ENCODE measurements around the gene TMEM59L. TPM values are rescaled to one million over a fixed set of nuclear protein-coding genes. Genes with fewer than 3 reads are reported as not detected.

Gene TMEM59L
- polyA plus RNA-seq, 1 of the 3 experiments (the other 2 are of a cell fraction) = 9.6 TPM

GRCh38 chr19:18580311-18580710 lies 32.4 kb upstream of the TMEM59L start:
- Histone ChIP-seq H2AFZ (ENCODE audit: low read depth) (no peak overlapping the region), H3K27me3 (ENCODE audit: insufficient read depth) (no peaks in the 10 kb centered on the region), H3K27ac (ENCODE audit: low read depth in 2 of 2, low read length in 1 of 2) (no peak overlapping the region), H3K4me2 (no peak overlapping the region), H3K4me1 (ENCODE audit: control insufficient read depth in 1 of 2, insufficient read depth in 2 of 2, low read depth in 1 of 2, low read length in 1 of 2) (no peaks in the 10 kb centered on the region), H3K9me3 (no peaks in the 10 kb centered on the region), H3K9me2 (no peaks in the 10 kb centered on the region), H3K9ac (no peak overlapping the region), H3K36me3 (replicated peaks in 1 of 2; ENCODE audit: control insufficient read depth in 1 of 2, insufficient read depth in 2 of 2, low read length in 1 of 2) (peaks cover 15 to 17% of the 10 kb centered on the region in 2 experiments), H4K20me1 (ENCODE audit: insufficient read depth) (peaks cover 4% of the 10 kb centered on the region; the same call in 1 of the 2 replicates), H3K79me2 (ENCODE audit: insufficient read depth) (no peaks in the 10 kb centered on the region), H3F3A (replicated peaks; ENCODE audit: insufficient read depth) (peaks cover 26% of the 10 kb centered on the region), H3K4me3 (ENCODE audit: low read depth in 2 of 2, low read length in 1 of 2) (no peak overlapping the region)
- TF ChIP-seq FOXJ3 (CRISPR knock-in tag; IDR thresholded peaks at IDR 0.05) (no peak), MAX (IDR thresholded peaks at IDR 0.05; ENCODE audit: low read depth) (no peak), TEAD4 (IDR thresholded peaks at IDR 0.05; ENCODE audit: borderline replicate concordance, insufficient read depth) (no peak), GABPA (IDR thresholded peaks at IDR 0.05; ENCODE audit: low read depth) (no peak)
- TF ChIP-seq, protein P1, sequence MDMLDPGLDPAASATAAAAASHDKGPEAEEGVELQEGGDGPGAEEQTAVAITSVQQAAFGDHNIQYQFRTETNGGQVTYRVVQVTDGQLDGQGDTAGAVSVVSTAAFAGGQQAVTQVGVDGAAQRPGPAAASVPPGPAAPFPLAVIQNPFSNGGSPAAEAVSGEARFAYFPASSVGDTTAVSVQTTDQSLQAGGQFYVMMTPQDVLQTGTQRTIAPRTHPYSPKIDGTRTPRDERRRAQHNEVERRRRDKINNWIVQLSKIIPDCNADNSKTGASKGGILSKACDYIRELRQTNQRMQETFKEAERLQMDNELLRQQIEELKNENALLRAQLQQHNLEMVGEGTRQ (IDR thresholded peaks at IDR 0.05; ENCODE audit: borderline replicate concordance, low read depth, low read length) = no peak
- CTCF ChIA-PET = interaction anchor here (1.5 to 2.4 kb wide), 3 partner anchors 9 to 118 kb away, joined by 4 to 8 read pairs (median 6); partner anchors contain the start of gene REX1BD
- POLR2A ChIA-PET = no interaction called here
- DNase-seq = no peak
- 63% methylated on average over 3 of the region's 7 CpGs for WGBS (ENCODE audit: low lambda C conversion rate)

DNA sequence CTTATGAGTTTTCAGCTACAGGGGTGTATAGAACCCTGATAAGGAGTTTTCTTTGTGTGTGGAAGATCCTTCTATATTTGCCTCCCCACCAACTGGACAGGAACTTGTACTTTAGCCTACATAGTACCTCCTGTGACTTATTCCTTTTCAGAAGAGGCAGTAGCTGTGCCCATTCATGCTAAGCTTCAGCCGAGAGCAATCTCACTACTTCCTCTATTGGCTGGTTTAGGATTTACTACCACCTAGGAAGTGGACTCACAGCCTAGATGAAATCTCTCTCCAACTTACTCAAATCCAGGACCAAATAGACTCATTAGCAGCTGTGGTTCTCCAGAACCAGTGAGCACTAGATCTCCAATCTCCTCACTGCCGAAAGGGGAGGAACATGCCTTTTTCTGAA lies 26.4 kb upstream of the TMEM59L start:
- 86% methylated on average over 2 of the region's 2 CpGs for WGBS (ENCODE audit: low lambda C conversion rate)
- Histone ChIP-seq H4K20me1 (ENCODE audit: insufficient read depth) (no peaks in the 10 kb centered on the region), H3K9me3 (no peaks in the 10 kb centered on the region), H2AFZ (ENCODE audit: low read depth) (no peak overlapping the region), H3K27me3 (ENCODE audit: insufficient read depth) (no peaks in the 10 kb centered on the region), H3K36me3 (replicated peaks in 1 of 2; ENCODE audit: control insufficient read depth in 1 of 2, insufficient read depth in 2 of 2, low read length in 1 of 2) (no peaks in the 10 kb centered on the region), H3K9ac (no peak overlapping the region), H3K79me2 (ENCODE audit: insufficient read depth) (peaks cover 10% of the 10 kb centered on the region; the same call in 1 of the 2 replicates), H3K27ac (ENCODE audit: low read depth in 2 of 2, low read length in 1 of 2) (no peak overlapping the region), H3K4me3 (ENCODE audit: low read depth in 2 of 2, low read length in 1 of 2) (no peak overlapping the region), H3K4me2 (no peak overlapping the region), H3F3A (replicated peaks; ENCODE audit: insufficient read depth) (peaks cover 15% of the 10 kb centered on the region), H3K9me2 (no peaks in the 10 kb centered on the region), H3K4me1 (ENCODE audit: control insufficient read depth in 1 of 2, insufficient read depth in 2 of 2, low read depth in 1 of 2, low read length in 1 of 2) (peaks cover 6 to 13% of the 10 kb centered on the region in 2 experiments; a peak in 1 of 4 replicates)
- TF ChIP-seq TAF1 (IDR thresholded peaks at IDR 0.05; ENCODE audit: borderline replicate concordance, low read depth, low read length) (no peak), EP300 (IDR thresholded peaks at IDR 0.05; ENCODE audit: borderline replicate concordance in 1 of 2, low read depth in 1 of 2, low read length in 1 of 2) (no peak), GATA2 (CRISPR knock-in tag; IDR thresholded peaks at IDR 0.05) (no peak), CHD2 (IDR thresholded peaks at IDR 0.05; ENCODE audit: low read length, partially characterized antibody) (no peak), NFIC (IDR thresholded peaks at IDR 0.05; ENCODE audit: borderline replicate concordance) (no peak), ELF1 (IDR thresholded peaks at IDR 0.05) (no peak), TEAD4 (IDR thresholded peaks at IDR 0.05; ENCODE audit: borderline replicate concordance, insufficient read depth) (no peak), SIN3A (IDR thresholded peaks at IDR 0.05; ENCODE audit: borderline replicate concordance, low read depth, low read length) (no peak), MXI1 (IDR thresholded peaks at IDR 0.05; ENCODE audit: low read depth, low read length) (no peak), JUND (IDR thresholded peaks at IDR 0.05) (no peak), ZBTB33 (IDR thresholded peaks at IDR 0.05; ENCODE audit: borderline replicate concordance, low read depth) (no peak), TCF12 (IDR thresholded peaks at IDR 0.05) (no peak)
- TF ChIP-seq, protein P1 (IDR thresholded peaks at IDR 0.05; ENCODE audit: borderline replicate concordance, low read depth, low read length) = no peak
- TF ChIP-seq, protein P2, sequence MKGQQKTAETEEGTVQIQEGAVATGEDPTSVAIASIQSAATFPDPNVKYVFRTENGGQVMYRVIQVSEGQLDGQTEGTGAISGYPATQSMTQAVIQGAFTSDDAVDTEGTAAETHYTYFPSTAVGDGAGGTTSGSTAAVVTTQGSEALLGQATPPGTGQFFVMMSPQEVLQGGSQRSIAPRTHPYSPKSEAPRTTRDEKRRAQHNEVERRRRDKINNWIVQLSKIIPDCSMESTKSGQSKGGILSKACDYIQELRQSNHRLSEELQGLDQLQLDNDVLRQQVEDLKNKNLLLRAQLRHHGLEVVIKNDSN (IDR thresholded peaks at IDR 0.05; ENCODE audit: borderline replicate concordance, low read depth) = no peak
- POLR2A ChIA-PET = no interaction called here
- CTCF ChIA-PET = interaction anchor here (1.6 kb wide), 1 partner anchor 280 kb away, joined by 4 read pairs; no protein-coding TSS in a partner anchor
- no peak for DNase-seq

Data from SK-N-SH (cell line).